Kasumi-1 (cell line): ENCODE results near the gene C19orf12.
"Not testable (repeated sequence)": the region's sequence is repeated elsewhere in the genome, so short reads cannot be mapped to it uniquely, and the experiment has no call there.

ENCODE experiments used
- DNase-seq, 2 experiments: peaks; one replicate each; lab custom pipeline; 2025; lab: John Stamatoyannopoulos, UW

C19orf12 gene

GRCh38 chr19:29731331-29731850 is 16.3 kb upstream of the C19orf12 start:
- DNase-seq, result no peak

- no peak for DNase-seq
Observed at GRCh38 chr19:29727906-29728305, 12.8 kb upstream of the C19orf12 start.

GRCh38 chr19:29724746-29725145 is 9.7 kb upstream of the C19orf12 start:
- DNase-seq, result peak in 1 of 2 experiments; percentile 20

GRCh38 chr19:29724102-29724641 is 9.1 kb upstream of the C19orf12 start:
- DNase-seq, result peak; percentile 56 to 70

GRCh38 chr19:29717051-29717450 is 2.0 kb upstream of the C19orf12 start:
- DNase-seq, result no peak

GRCh38 chr19:29715701-29716581 is 880 bp upstream of the C19orf12 start:
- DNase-seq, result peak in 1 of 2 experiments; percentile 8

GRCh38 chr19:29714371-29714952 is 599 bp downstream of the C19orf12 start:
- peak in 1 of 2 experiments; percentile 15 for DNase-seq

GRCh38 chr19:29712744-29713516 is 2.1 kb downstream of the C19orf12 start:
- DNase-seq, result no peak

- no peak for DNase-seq
Observed at GRCh38 chr19:29711584-29712132, 3.4 kb downstream of the C19orf12 start.

- DNase-seq, result not testable (repeated sequence)
Observed at GRCh38 chr19:29709440-29709798, 5.6 kb downstream of the C19orf12 start.

GRCh38 chr19:29708554-29709439 is 6.3 kb downstream of the C19orf12 start:
- DNase-seq, result no peak

- no peak for DNase-seq
Observed at GRCh38 chr19:29706635-29707034, 8.4 kb downstream of the C19orf12 start.

- no peak for DNase-seq
Observed at GRCh38 chr19:29705706-29706105, 9.4 kb downstream of the C19orf12 start.

- DNase-seq, result no peak
Observed at GRCh38 chr19:29704562-29705558, 10.2 kb downstream of the C19orf12 start.

GRCh38 chr19:29702963-29703320 is 12.1 kb downstream of the C19orf12 start:
- no peak for DNase-seq

GRCh38 chr19:29702161-29702962 is 12.7 kb downstream of the C19orf12 start:
- no peak for DNase-seq

GRCh38 chr19:29700498-29700897 is 14.6 kb downstream of the C19orf12 start:
- no peak for DNase-seq

- no peak for DNase-seq
Observed at GRCh38 chr19:29699861-29700260, 15.2 kb downstream of the C19orf12 start.
